HG03095 (cell line): ENCODE results near the gene SH3RF3.

ENCODE experiments used
- ATAC-seq: cut with Tn5 transposase; IDR thresholded peaks from one replicate; pipeline ENCODE4 v1.9.1; 2021; ENCODE audit warnings: moderate library complexity; ENCODE audit not compliant: unreplicated experiment

The SH3RF3 gene

DNA sequence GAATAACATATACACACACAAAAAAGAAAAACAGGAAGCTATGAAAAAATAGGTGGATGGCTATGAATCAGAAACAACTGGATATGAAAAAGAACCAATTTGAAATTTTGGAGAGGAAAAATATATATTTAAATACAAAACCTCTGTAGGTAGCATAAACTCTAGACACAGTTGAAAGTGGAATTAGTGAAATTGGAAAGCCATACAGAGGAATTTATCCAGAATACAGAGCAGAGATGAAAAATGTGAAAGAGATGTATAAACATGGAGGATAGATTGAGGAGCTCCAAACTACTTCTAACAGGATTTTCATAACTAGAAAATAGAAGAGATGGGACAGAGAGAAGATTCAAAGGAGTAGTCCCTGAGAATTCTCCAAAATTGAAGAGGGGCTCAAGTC lies 315.9 kb downstream of the SH3RF3 start:
- ATAC-seq = no peak

DNA sequence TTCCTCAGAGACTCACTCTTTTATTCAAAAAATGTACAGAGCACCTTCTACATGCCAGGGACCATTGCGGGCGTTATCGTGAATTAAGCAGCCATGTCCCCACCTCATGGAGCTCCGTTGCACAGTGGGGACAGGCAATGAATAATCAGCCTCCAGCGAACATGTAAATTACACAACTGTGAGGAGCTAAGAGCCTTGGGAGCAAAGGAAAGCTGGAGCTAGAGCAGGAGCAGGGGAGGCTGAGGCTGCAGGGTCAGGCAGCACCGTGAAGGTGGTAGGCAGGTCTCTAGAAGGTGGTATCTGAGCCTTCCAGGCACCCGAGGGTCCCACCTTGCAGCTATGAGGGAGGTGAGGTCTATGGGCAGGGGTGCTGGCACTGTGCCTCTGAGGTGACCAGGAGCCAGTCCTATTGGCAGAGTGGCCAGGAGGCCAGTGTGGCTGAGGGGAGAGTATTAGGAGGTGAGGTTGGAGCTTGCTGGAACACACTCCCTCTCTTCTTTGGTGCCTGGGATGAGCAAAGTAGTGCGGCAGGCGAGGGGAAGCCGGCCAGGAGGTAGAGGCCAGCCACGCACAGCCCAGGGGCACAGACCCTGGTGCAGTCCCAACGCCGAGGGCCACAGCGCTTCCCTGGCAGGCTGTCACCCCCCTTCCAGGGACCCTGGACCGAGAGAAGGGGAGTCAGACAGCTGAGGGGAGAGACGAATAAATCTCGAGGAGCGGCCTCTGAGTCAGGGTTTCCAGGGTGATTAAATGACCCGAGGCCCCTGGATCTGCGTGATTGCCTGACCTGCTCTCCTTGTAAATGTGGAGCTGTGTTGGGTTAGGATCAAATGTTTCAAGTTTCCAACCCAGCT lies 317.5 kb downstream of the SH3RF3 start:
- ATAC-seq = no peak

GRCh38 chr2:109447251-109447661 lies 318.3 kb downstream of the SH3RF3 start:
- no peak for ATAC-seq

- ATAC-seq = no peak
These were observed 318.8 kb downstream of the SH3RF3 start for GRCh38 chr2:109447776-109448175.

GRCh38 chr2:109448207-109448606 lies 319.2 kb downstream of the SH3RF3 start:
- no peak for ATAC-seq

GRCh38 chr2:109448946-109449788 lies 320.2 kb downstream of the SH3RF3 start:
- no peak for ATAC-seq

DNA sequence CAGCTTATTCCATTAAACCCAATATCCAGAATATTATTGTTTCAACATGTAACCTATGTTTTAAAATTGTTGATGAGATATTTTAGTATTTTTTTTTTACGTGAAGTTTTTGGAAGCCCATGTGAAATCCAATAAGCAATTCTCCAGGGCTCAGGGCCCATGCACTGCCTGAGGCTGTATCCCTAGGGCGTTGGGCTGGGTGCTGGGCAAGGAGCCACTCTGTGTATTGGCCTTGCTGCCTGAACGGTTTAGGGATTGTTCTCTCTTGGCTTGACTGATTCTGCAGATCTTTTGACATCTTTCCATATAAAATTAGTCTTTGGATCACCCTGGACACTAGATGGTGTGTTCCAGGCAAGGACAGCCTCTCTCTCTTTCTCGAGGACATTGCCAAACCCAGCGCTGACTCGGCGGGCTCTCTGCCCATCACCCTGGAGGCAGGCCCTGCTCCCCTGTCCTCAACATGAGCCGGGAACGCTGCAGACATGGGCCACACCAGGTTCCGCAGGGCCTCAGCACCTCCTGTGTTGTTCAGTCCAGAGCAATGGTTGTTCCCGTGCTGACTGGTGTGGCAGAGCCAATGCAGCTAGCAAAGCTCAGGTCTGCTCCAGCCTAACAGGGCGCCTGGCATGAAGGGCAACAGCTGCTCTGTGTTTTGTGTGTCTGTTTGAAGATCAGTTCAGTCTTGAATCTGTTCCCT lies 321.7 kb downstream of the SH3RF3 start:
- no peak for ATAC-seq

DNA sequence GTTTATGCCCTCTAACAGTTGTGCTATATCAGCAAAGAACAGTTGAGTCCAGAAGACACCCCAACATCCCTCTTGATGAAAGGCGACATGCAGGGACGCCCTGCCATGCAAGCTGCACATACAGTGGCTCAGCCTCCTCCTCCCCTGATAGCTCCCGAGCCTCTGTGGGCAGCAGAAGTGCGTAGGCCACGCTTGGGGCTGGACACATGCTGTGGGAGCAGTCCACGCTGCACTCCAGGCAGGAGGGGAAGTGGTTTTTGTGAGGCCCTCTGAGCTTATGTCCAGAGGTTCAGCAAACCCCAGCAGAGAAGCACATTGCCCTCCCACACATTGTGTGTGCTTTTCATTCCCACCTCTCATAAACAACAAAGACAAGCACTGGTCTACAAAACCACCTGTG lies 322.7 kb downstream of the SH3RF3 start:
- ATAC-seq = no peak

DNA sequence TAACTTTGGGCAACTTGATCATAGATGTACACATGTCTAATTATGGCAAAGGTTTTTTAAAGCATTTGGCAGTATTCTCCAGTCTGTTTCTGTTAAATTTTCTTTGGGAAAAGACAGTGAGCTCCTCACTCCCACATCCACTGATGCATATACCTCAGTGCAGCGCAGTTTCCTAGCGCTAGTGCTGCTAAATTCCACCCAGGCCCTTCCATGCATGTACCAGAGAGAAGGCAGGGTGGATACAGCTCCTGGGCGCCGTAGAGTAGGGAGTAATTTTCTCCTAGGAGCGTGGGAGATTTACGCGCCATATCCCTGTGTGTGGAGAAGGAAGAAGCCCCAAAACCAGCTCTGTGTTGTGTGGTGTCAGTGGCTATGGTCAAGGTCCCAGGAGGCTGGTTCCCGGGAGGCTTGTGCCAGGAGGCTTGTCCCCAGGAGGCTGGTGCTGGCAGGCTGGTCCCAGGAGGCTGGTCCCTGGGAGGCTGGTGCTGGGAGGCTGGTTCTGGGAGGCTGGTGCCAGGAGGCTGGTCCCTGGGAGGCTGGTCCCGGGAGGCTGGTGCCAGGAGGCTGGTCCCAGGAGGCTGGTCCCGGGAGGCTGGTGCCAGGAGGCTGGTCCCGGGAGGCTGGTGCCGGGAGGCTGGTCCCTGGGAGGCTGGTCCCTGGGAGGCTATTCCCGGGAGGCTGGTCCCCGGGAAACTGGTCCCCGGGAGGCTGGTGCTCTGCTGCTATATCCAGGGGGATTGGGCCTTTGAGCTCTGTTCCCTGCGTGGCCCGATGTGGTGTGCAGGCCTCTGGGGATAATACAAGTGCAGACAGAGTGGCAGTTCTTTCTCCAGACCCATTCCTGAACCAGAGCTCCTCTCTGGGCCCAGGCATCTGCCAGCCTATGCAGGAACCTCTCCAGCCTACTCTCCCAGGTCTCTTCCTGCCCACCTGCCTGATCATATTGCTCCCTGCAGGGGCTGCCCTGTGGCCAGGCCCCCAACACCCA lies 323.6 kb downstream of the SH3RF3 start:
- ATAC-seq = no peak

- ATAC-seq = no peak
These were observed 324.5 kb downstream of the SH3RF3 start for GRCh38 chr2:109453371-109453995.

- ATAC-seq = no peak
These were observed 325.3 kb downstream of the SH3RF3 start for GRCh38 chr2:109454304-109454703.

- ATAC-seq = no peak
These were observed 325.9 kb downstream of the SH3RF3 start for GRCh38 chr2:109454765-109455394.

GRCh38 chr2:109455731-109456691 lies 327.0 kb downstream of the SH3RF3 start:
- ATAC-seq = no peak

DNA sequence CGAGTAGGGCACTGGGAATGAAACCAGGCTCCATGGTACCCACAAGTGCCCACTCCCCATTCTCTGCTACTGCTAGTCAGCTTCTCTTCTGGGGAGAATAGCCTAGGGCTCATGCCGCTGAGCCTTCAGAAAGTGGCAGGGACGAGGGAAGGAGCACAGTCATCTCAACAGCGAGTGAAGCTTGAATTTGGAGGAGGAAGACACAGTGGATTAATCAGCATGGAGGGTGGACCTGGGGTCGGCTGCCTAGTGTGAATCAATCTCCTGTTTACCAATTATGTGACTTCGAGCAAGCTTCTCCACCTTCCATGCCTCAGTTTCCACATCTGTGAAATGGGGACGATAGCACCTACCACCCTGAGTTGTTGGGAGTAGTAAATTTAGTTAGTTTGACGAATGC lies 327.8 kb downstream of the SH3RF3 start:
- ATAC-seq = no peak

GRCh38 chr2:109457366-109457765 lies 328.4 kb downstream of the SH3RF3 start:
- no peak for ATAC-seq

DNA sequence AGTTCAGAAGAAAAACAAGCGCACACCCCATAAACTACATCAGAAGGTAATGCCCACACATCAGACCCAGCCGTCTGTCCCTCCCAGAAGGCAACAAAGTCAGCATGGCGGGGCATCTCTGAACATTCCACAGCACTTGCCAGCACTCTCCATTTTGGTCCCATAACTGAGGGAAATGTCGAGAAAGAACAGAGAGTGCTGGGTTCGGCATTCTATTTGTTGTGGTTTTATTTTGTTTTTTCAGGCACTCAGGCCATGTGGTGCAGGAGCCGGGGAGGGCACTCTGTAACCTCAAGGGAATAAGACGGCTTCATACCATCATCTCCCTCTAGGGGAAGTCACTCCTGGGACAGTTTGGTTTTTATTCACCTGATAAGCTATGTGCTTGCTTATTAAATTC lies 328.8 kb downstream of the SH3RF3 start:
- ATAC-seq = no peak

- no peak for ATAC-seq
These were observed 329.5 kb downstream of the SH3RF3 start for GRCh38 chr2:109458512-109458911.

DNA sequence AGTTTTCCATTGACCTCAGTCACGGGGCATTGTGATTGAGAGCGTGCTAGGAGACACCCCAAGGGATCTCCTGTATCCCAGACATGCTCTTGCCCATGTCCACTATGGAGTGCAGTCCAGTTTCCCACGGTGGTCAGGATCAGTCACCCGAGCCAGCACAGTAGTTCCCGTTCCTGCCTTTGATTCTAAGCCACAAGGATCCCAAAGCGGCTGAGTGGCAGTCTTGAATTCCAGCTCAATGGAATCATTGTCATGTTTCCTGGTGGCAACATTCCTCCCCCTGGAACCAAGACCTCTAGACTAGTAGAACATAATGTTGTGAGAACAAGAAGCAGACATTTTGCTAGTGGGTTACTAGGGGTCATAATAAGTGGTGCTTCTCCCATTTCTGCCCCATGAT lies 330.5 kb downstream of the SH3RF3 start:
- no peak for ATAC-seq
